K562 treated with DMSO at 1 percent for 4 hours (cell line): ENCODE results near the gene MAGED1. TPM values are rescaled to one million over a fixed set of nuclear protein-coding genes. Genes with fewer than 3 reads are reported as not detected.

Experiments
- total RNA-seq: library from RNA; unstranded; fragments of 300-600 nt; gene quantifications from 2 replicates; pipeline ENCODE4 v1.2.3, GENCODE V29; 2022; ENCODE audit not compliant: insufficient read depth

MAGED1 gene, protein sequence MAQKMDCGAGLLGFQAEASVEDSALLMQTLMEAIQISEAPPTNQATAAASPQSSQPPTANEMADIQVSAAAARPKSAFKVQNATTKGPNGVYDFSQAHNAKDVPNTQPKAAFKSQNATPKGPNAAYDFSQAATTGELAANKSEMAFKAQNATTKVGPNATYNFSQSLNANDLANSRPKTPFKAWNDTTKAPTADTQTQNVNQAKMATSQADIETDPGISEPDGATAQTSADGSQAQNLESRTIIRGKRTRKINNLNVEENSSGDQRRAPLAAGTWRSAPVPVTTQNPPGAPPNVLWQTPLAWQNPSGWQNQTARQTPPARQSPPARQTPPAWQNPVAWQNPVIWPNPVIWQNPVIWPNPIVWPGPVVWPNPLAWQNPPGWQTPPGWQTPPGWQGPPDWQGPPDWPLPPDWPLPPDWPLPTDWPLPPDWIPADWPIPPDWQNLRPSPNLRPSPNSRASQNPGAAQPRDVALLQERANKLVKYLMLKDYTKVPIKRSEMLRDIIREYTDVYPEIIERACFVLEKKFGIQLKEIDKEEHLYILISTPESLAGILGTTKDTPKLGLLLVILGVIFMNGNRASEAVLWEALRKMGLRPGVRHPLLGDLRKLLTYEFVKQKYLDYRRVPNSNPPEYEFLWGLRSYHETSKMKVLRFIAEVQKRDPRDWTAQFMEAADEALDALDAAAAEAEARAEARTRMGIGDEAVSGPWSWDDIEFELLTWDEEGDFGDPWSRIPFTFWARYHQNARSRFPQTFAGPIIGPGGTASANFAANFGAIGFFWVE
- total RNA-seq = 19.1 and 21.1 TPM in 2 replicates

DNA sequence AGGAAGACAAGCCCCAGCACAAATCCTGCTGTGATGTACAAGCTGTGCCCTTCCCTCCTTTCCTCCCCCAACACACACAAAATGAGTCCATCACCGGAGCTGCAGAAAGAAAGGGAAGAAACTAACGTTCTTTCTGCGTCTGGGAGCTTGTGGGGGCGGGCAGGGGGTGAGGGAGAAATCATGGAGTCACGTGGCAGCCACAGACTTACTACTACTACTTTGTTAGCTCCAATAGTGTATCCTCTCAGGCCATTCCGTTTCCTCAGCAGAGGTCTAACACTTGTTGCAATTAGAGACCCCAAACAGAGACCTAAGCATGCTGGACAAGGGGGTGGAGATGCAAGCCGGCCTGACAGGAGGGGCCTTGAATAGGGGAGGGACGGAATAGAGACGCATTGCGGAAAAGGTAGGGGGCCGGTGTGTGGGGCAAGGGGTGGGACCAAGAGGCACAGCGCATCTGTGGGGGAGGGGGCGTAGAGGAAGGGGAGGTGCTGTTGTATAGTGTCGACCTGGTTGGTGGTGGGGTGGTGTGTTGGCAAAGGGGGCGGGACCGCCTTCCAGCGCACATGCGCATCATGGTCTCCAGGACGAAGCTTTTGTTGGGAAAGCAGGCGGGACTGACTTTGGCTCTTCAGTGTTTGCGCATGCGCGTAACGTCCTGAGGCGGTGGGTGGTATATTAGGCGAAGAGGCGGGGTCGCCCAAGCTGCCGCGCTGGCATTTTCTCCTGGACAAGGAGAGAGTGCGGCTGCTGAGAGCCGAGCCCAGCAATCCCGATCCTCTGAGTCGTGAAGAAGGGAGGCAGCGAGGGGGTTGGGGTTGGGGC lies at the start of gene MAGED1:
TSS of gene MAGED1 (plus strand) at position 703 of the 825 bp plus-strand sequence. CDS start 682 bp downstream, outside the sequence.

Other genes starting within 250 kb of the MAGED1 start
- not detected in 2 replicates for gene CENPVL2, start 210.8 kb upstream of the MAGED1 start, total RNA-seq
- not detected in 2 replicates for gene CENPVL1, start 183.1 kb upstream of the MAGED1 start, total RNA-seq
- gene GSPT2, start 150.2 kb upstream of the MAGED1 start, total RNA-seq = 2.2 and 4.2 TPM in 2 replicates
- not detected in 2 replicates for gene MAGED4B, start 175.6 kb downstream of the MAGED1 start, total RNA-seq